Activated CD4-positive, CD25-positive, alpha-beta regulatory T cell treated with anti-CD3 and anti-CD28 coated beads, Interleukin-2, amount 50 U/mL, for 24 hours (primary cell): ENCODE results near the gene TMEM225B.
"Not testable (repeated sequence)": the region's sequence is repeated elsewhere in the genome, so short reads cannot be mapped to it uniquely, and the experiment has no call there.

Experiments used
- ATAC-seq, 2 donors: fragments of 150-1000 bp; cut with Tn5 transposase; one replicate each; pipeline ENCODE4 v1.10.0; 2021; ENCODE audit warnings: mild to moderate bottlenecking in 1 of 2, moderate library complexity in 1 of 2

Gene TMEM225B

DNA sequence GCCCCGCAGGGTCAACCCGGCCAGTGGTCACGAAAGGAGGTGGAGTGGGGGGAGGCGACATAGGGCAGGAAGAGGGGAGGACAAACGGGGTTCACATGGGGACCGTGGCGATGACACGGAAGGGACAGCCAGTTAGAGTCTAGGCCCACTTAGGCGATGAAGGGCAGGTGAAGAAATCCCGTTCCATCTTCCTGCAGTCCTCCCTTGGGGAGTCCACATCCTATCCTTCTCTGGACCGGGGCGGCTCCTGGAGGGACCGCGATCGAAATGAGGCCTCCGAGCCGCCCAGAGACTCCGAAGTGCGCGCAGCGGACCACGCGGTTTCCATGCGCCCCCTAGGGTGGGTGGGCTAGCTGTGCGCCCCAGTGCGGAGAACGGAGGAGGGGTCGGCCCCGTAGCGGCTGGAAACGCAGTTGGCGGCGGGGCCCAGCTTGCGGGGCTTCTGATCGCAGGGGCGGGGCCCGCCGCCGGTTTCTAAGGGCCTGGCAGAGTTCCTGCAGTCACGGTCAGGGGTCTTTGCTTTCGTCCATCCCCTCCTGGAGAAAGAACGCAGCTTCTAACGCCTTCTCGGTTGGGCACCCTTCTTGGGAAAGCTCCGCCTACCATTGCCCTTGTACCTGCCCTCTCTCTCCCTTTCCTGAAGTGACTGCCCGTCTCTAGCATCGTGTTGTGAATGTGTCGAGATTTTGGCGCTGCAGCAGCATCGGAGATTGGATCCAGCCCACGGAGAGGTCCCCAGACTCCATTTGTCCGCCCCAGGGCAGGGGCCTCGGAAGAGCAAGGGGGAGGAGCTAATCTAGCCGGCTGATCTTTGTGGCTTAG lies 17.9 kb upstream of the TMEM225B start:
- peak; percentile 69 to 77 for ATAC-seq

DNA sequence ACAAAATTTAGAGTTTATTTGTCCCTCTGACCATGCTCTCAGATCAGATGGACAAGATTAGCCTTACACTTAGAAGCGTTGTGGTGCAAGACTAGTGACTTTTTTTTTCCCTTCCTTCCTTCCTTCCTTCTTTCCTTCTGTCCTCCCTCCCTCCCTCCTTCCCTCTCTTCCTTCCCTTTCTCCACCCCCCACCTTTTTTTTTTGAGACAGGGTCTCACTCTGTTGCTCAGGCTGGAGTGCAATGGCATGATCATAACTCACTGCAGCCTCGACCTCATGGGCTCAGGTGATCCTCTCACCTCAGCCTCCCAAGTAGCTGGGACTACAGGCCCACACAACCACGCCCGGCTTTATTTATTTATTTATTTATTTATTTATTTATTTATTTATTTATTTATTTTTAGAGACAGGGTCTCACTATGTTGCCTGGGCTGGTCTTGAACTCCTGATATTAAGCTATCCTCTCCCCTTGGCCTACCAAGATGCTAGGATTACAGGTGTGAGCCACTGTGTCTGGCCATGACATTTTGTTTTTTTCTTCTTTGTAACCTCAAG lies 17.2 kb upstream of the TMEM225B start:
- not testable (repeated sequence) for ATAC-seq

- ATAC-seq, result no peak
Measured at GRCh38 chr7:99588868-99589267, 9.2 kb upstream of the TMEM225B start.

DNA sequence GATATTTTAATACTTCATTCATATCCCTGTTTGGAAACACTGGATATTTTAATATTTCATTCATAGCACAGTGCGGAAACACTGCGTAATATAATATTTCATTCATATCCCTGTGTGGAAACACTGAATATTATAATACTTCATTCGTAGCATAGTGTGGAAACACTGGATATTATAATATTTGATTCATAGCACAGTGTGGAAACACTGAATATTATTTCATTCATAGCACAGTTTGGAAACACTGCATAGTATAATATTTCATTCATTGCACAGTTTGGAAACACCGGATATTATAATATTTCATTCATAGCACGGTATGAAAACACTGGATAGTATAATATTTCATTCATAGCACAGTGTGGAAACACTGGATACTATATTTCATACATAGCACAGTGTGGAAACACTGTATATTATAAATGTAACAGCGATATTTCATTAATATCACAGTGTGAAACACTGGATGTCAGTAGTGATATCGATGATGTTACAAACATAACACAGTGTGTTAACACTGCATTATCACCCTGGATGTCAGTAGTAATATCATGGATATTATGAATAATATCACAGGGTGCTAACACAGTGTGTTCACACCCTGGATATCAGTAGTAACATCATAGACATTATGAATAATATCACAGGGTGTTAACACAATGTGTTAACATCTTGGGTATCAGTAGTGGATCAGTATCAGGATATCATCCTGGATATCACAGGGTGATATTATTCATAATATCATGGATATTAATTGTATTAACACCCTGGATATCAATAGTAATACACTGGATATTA lies 2.9 kb upstream of the TMEM225B start:
- ATAC-seq, result peak; percentile 65 to 68

GRCh38 chr7:99596408-99596955 lies 1.6 kb upstream of the TMEM225B start:
- ATAC-seq, result peak; percentile 19 to 27

DNA sequence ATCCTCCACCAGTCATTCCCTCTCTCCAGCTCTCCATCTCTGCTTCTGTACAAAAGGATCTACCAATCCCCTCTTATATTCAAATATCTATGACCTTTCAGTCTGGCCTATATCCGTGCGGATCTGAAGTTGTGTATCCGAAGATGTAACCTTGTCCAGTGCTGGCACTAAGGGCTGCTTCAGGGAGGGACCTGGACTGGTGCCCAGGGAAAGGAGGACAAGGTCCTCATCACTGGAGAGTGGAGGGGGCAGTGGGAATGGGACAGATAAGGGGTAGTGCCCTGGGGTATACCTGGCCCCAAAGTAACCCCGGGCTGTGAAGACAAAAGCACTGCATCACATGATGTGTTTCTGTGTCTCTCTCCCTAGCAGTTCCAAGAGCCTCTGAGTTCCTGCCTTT lies 1.8 kb downstream of the TMEM225B start:
- no peak for ATAC-seq

DNA sequence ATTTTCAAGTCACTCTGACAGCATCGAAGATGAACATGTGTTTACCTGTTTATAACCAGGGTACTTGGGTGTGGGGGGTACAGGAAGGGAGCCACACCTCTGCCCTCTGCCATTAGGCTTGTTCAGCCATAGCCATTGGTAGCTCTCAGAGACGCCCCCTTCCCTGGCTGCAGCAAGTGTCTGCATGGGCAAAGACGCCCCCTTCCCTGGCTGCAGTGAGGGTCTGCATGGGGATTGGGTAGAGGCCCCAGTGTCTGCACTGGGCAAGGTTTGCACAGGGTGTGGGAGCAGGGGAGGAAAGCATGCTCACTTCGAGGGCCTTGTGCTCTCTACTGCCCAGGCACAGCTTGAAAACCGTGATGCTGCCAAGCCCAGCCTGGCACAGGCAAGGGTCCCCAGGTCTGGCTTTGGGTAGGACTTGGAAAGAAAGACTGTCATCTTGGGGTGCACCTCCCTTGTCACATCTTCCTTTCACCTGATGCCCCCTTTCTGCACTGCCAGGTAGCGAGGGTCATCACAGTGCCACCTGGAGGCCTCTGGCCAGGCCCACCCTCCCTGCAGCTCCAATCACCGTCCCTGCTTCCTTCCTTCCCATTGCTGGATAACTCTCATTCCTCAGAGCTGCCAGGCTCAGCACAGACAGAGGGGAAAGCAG lies 3.7 kb downstream of the TMEM225B start:
- no peak for ATAC-seq

GRCh38 chr7:99605527-99605926 lies 7.5 kb downstream of the TMEM225B start:
- no peak for ATAC-seq

DNA sequence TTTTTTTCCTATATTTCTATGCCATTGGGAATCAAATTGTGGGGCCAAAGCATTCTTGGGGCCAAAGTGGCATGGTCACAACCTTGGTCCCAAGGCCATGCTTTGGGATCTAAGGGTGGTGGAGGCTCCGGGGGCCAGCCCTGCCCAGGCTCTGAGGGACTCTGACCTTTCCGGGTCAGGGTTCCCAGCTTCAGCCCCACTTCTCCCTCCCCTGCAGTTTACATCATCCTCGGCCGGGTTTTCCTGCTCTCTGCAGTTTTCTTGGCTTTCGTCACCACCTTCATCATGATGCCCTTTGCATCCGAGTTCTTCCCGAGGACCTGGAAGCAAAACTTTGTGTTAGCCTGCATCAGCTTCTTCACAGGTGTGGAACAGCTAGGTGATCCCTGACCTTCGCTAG lies 8.5 kb downstream of the TMEM225B start:
- no peak for ATAC-seq

- no peak for ATAC-seq
Measured at GRCh38 chr7:99607548-99607947, 9.5 kb downstream of the TMEM225B start.

- no peak for ATAC-seq
Measured at GRCh38 chr7:99614495-99614894, 16.4 kb downstream of the TMEM225B start.

- no peak for ATAC-seq
Measured at GRCh38 chr7:99615989-99616358, 17.9 kb downstream of the TMEM225B start.

DNA sequence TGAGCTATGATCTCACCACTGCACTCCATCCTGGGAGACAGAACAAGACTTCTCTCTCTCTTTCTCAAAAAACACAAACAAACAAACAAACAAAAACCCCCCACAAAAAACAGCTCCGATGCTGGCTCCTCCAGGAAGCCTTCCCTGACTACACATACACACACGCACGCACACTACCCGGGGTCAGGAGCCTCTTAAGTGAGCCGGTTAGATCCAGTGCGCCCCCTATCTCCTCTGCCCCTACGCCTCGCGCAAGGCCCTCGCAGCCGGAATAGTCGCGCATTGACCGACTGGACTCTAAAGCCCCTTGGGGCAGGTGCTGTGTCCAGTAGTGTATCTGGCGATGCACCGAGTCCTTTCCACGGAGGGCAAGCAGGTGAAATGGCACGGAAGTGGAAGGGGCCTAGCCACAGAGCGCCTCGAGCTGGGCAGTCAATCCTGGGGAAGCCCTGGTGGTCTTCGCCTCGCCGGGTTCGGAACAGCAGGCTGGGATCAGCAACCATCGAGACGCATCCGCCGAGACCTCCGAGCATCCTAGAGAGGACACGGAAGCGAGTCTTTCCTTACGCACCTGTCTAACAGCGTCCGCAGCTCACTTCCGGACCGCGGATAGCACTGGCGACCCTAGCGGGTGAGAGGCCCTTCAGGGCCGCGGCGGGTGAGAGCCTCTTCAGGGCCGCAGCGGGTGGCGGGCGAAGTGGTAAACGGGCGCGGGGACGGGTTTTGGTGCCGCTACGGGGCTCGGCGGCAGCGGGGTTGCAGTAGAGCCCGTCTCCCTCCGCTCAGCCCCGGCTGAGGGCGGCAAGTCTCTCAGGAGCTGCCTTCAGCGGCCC lies 18.5 kb downstream of the TMEM225B start, which contains the start of gene ZSCAN25:
Gene ZSCAN25 (plus strand): TSS at position 588 of the 833 bp plus-strand sequence. CDS start 2,661 bp downstream, outside the sequence.
- ATAC-seq, result peak; percentile 97

DNA sequence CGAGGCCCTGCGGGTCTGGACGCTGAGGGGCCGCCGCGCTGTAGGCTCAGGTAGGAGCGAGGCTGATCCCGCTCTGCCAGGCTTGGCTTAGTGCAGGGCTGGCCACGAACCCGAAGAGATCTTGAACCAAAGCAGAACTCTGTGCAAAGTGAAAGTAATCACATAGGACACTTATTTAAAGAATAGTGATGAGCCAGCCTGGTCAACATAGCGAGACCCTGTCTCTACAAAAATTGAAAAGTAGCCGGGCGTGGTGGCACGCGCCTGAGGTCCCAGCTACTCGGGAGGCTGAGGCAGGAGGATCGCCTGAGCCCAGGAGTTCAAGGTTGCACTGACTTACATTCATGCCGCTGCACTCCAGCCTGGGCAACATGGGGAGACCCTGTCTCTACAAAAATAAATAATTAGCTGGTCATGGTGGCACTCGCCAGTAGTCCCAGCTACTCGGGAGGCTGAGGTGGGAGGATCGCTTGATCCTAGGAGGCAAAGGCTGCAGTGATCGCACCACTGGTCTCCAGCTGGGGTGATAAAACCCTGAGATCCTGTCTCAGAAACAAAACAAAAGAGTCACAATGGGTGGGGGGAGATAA lies 19.2 kb downstream of the TMEM225B start:
- peak; percentile 39 to 50 for ATAC-seq

GRCh38 chr7:99618726-99619125 lies 20.7 kb downstream of the TMEM225B start:
- no peak for ATAC-seq

- no peak for ATAC-seq
Measured at GRCh38 chr7:99619571-99620130, 21.6 kb downstream of the TMEM225B start.

GRCh38 chr7:99621271-99621670 lies 23.2 kb downstream of the TMEM225B start:
- ATAC-seq, result no peak

- ATAC-seq, result no peak
Measured at GRCh38 chr7:99622596-99622995, 24.5 kb downstream of the TMEM225B start.

- peak; percentile 23 to 34 for ATAC-seq
Measured at GRCh38 chr7:99623091-99623693, 25.1 kb downstream of the TMEM225B start.

DNA sequence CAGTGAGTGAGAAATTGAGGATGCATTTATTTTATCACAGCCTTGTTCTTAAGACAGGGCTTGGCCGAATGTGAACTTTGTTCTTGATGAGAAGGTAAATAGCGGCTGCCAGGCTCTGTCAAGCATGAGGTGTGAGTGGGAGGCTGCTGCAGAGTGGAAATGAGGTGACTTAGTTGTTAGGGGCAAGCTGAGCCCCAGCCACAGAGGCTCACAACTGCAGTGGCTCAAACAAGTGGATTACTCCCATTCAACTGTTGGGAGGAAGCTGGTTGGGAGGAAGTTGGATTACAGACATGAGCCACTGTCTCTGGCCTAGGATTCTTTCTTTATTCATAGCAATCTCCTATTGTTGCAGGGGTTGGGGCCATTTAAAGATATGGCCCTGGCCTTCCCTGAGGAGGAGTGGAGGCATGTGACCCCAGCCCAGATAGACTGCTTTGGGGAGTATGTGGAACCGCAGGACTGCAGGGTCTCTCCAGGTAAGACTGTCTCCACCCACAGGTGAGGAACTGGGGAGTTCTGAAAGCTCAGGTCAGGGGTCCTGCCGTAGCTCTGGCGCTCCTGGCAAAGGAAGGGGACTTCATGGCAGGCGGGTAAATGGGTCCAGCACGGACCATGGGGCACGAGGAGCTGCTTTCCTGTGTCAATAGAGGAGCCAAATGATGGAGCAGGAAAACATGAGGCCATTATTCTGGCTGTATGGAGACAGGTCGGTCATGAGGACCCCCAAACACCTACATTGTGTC lies 25.8 kb downstream of the TMEM225B start:
- ATAC-seq, result peak; percentile 43 to 53
